Measurements from ENCODE around the gene ABO. TPM values are rescaled to one million over a fixed set of nuclear protein-coding genes. Genes with fewer than 3 reads are reported as not detected.

The ABO gene
- total RNA-seq, 1 experiment from 2014 or later, result 0.37 TPM

DNA sequence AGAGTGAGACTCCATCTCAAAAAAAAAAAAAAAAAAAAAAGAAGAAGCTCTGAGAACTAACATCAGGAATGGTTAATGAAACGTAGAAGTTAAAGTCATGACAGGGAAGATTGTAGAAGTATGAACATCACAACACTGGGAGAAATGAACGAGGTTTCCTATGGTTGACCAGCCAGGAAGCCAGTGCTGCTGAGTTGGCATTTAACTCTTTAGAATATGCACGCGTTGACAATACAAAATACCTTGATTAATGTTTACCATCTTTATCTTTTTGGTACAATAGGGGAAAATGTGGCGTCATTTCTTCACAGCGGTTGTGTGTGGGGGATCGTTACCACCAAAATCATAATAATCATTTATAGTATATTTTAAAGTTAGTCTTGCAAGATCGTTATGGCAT lies 32.0 kb downstream of the ABO start:
- H4K20me1 ChIP-seq (ENCODE audit: control insufficient read depth, insufficient read depth, insufficient read length), result no peaks in the 10 kb centered on the region
- H3K9me3 Mint-ChIP-seq, result no peaks in the 10 kb centered on the region; a peak in 1 of 5 replicates
- no peak overlapping the region for H3K4me3 Mint-ChIP-seq
- no peak overlapping the region for H3K4me2 ChIP-seq (ENCODE audit: insufficient read depth, insufficient read length, low read length)
- H4K5ac ChIP-seq (ENCODE audit: insufficient read length, low read depth, low read length), result no peak overlapping the region
- no peak overlapping the region for H2AK5ac ChIP-seq (ENCODE audit: insufficient read length, low read length)
- H3K27ac Mint-ChIP-seq, result no peak overlapping the region
- TF ChIP-seq, protein P1, sequence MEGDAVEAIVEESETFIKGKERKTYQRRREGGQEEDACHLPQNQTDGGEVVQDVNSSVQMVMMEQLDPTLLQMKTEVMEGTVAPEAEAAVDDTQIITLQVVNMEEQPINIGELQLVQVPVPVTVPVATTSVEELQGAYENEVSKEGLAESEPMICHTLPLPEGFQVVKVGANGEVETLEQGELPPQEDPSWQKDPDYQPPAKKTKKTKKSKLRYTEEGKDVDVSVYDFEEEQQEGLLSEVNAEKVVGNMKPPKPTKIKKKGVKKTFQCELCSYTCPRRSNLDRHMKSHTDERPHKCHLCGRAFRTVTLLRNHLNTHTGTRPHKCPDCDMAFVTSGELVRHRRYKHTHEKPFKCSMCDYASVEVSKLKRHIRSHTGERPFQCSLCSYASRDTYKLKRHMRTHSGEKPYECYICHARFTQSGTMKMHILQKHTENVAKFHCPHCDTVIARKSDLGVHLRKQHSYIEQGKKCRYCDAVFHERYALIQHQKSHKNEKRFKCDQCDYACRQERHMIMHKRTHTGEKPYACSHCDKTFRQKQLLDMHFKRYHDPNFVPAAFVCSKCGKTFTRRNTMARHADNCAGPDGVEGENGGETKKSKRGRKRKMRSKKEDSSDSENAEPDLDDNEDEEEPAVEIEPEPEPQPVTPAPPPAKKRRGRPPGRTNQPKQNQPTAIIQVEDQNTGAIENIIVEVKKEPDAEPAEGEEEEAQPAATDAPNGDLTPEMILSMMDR (conservative IDR thresholded peaks at IDR 0.05), result no peak
- no peaks in the 10 kb centered on the region for H3K4me1 ChIP-seq (ENCODE audit: insufficient read depth, low read length)
- H3K23me2 ChIP-seq (ENCODE audit: insufficient read length, low read depth, low read length, poor library complexity, severe bottlenecking), result peaks cover 9% of the 10 kb centered on the region
- no peak overlapping the region for H3T11ph ChIP-seq (ENCODE audit: low read length)
- H3K27me3 ChIP-seq (ENCODE audit: insufficient read depth, low read length), result no peaks in the 10 kb centered on the region
- DNase-seq, result no peak
- no peak overlapping the region for H2BK15ac ChIP-seq (ENCODE audit: low read depth, low read length)
- WGBS (ENCODE audit: extremely low coverage, insufficient read length, low lambda C conversion rate), result no CpG with 5 or more reads among the region's 8 CpGs
- no peaks in the 10 kb centered on the region for H3K79me2 ChIP-seq (ENCODE audit: insufficient read depth, low read length)
- H3K9me3 ChIP-seq (ENCODE audit: control insufficient read depth, low read depth, low read length), result no peaks in the 10 kb centered on the region
- no peak overlapping the region for H4K91ac ChIP-seq (ENCODE audit: insufficient read length, low read depth, low read length)
- H3K27ac ChIP-seq (ENCODE audit: insufficient read length, low read depth, low read length), result no peak overlapping the region
- H3K56ac ChIP-seq (ENCODE audit: insufficient read length, low read depth, low read length), result no peak overlapping the region
- H2BK5ac ChIP-seq (ENCODE audit: insufficient read length, low read length), result no peak overlapping the region
- H3K4me1 Mint-ChIP-seq, result peaks cover 10 to 11% of the 10 kb centered on the region in 2 experiments
- no peak overlapping the region for H4K8ac ChIP-seq (replicated peaks; ENCODE audit: insufficient read length, low read depth, low read length)
- H3K27me3 Mint-ChIP-seq (ENCODE audit: low read depth), result peaks cover 42% of the 10 kb centered on the region
- H3K9ac ChIP-seq (ENCODE audit: extremely low read depth, insufficient read length, low read length), result no peak overlapping the region
- H2BK12ac ChIP-seq (ENCODE audit: insufficient read length, low read depth, low read length), result no peak overlapping the region
- no peaks in the 10 kb centered on the region; a peak in 1 of 7 replicates for H3K36me3 Mint-ChIP-seq (ENCODE audit: insufficient read depth in 1 of 3, low read depth in 3 of 3)
- H3K14ac ChIP-seq (ENCODE audit: insufficient read depth, low read length), result no peak overlapping the region
- H3K79me1 ChIP-seq (ENCODE audit: insufficient read depth, low read depth, low read length, poor library complexity, severe bottlenecking), result no peaks in the 10 kb centered on the region
- no peak overlapping the region for H2BK120ac ChIP-seq (ENCODE audit: low read depth, low read length, poor library complexity, severe bottlenecking)
- no peak overlapping the region for H3K18ac ChIP-seq (ENCODE audit: insufficient read length, low read depth, low read length)
- H3K23ac ChIP-seq (ENCODE audit: insufficient read length, low read depth, low read length), result no peak overlapping the region
- no peak overlapping the region for H2BK20ac ChIP-seq (ENCODE audit: low read depth, low read length, poor library complexity, severe bottlenecking)
- H2AFZ ChIP-seq (ENCODE audit: low read length), result no peak overlapping the region
- H3K4ac ChIP-seq (ENCODE audit: low read depth, low read length), result no peak overlapping the region

Data from H9 (cell line).